Activated CD8-positive, alpha-beta memory T cell treated with anti-CD3 and anti-CD28 coated beads for 24 hours (primary cell): Measurements from ENCODE around the gene CSF2RB.

Source experiments
- DNase-seq: peaks from one replicate; pipeline ENCODE4 v3.0.0-alpha.2; 2020

CSF2RB gene

DNA sequence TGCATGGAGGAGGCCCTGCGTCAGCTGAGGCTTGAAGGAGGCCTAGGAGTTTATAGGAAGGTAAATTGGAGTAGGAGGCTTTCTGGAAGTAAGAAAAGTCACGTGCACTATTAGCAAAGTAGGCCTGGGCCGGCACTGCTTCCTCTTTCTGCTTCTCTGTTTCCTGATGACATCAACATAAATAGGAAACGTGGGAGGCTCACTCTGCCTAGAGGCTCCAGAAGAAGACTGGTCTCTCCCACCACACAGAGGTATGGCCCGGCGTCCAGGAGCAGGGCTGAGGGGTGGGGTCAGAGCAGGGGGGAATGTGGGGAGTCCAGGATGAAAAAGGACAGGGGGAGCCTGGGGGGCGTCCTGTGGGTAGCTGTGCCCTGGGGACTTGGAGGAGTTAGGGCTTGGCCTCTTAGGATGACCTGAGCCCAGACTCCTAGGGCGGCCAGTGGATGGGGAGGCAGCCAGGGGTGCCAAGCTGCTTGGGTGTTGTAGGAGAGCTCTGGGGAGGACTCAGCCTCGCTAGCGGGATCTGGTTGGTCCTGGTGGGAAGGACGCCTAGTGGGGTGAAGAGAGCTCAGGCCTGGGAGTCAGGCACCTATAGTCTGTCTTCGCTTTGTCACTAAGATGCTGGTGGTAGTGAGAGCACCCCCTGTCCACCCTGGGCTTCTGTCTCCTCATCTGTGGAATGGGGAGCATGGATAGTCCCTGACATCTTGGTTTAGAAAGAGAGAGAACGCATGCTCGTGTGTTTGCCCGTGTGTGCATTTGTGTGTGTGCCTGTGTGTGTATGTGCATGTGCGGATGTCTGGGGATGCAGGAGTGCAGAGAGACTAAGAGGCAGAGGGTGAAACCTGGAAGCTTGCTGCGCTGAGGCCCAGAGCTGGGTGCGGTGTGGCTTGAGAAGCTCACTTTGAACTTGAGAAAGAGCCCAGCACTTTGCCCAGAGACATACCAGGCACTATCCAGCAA, at the start of gene CSF2RB:
TSS of gene CSF2RB (plus strand) at position 202 of the 963 bp plus-strand sequence. CDS start 8,580 bp downstream, outside the sequence.
- peak; percentile 47 for DNase-seq

DNA sequence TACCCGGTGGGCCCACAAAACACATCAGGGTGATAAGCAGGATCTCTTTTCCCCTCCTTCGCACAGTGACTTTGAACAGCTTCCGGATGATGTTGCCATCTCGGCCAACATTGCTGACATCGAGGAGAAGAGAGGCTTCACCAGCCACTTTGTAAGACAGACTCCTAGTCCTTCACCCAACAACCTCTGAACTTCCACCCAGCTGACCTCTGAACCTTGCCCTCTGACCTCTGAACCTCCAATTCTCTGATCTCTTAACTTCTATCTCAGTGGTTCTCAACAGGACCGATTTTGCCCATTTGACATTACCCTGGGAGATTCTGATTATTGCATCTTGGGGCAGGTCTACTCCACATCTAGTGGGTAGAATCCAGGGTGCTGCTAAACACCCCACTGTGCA, 49.4 kb upstream of the CSF2RB start:
- no peak for DNase-seq

DNA sequence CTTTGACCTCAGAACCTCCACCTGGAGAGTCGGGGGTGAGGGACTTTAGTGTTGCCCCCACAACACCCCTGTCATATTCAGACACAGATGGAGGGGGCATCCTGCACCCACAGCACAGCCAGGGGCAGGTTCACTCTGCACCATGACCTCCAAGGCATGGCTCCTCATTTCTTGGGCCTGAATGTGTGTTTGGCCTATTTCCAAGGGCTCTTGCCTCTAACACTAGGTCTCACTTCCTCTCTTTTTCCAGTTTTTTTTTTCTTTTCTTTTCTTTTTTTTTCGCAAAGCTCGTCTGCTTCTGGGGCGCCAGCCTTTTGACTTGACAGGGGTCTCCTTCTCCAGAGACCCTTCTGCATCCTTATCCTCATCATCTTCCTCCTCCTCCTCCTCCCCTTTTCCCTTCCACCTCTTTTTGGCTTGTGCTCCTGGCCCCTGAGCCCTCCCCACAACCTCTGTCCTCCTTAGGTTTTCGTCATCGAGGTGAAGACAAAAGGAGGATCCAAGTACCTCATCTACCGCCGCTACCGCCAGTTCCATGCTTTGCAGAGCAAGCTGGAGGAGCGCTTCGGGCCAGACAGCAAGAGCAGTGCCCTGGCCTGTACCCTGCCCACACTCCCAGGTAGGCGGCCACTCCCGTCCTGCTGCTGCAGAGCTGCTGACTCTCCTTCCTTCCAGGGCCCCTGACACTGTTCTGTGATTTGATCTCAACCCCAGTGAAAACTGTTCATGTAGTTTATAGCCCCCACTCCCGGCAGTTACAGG, 48.8 kb upstream of the CSF2RB start:
- DNase-seq = no peak

DNA sequence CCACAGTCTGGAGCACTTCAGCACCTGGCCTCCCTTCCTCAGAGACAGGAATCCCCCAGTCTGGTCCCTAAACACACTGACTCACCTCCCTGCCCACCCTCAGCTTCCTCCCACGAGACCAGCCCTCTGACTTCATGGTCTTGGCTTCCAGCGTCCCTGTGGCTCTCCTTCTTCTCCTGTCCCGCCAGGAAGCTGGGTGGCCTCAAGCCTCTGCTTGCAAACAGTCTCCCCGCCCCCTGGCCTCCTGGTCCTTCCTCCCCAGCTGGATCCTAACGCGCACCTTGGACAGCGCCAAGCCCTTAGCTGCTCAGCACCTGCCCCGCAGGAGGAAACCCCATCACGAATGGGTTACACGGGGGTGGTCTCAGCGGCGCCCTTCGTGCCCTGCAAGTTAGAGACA, 48.1 kb upstream of the CSF2RB start:
- DNase-seq = no peak

DNA sequence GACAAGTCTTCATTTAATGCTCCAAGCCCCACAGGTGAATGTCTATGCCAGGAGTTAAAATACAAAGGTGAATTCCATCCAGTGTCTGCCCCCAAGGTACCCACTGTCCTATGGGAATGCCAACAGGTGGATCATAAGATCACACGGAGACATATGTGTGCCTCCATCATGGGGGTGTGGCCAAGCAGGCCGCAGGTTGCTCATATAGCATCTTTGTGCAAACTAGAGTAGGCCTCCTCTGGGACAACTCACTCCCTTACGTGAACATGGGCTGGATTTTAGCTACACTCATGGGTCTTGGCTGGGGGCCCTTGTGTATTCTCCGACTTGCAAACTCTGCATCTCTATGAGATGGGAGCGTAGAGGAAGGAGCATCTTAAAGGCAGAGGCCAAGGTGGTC, 45.7 kb upstream of the CSF2RB start:
- no peak for DNase-seq

DNA sequence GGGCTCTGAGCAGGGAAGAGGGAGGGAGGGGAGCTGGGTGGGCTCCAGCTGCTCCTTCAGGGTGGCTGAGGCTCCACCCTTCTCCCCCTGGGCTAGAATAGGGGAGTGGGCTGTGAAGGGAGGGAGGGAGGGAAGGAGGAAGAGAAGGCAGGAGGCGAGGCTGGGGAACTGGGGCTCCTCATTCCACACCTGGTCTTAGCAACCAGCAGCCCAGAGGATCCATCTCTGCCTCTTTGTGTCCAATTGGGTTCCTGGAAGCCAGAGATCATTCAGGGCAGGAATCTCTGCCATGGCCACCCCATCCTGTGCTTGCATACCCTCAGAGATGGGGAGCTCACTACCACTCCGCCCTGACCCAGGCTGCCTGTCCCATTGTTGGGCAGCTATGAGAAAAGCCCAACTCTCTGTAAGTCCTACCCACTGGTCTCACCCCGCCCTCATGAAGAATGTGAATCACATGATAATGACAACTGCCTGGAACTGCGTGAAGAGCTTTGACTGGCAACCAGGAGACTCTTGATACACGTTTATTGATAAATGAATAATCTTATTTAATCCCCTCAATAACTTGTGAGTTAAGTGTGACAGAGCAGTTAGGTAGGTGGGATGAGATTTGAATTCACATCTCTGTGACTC, 44.8 kb upstream of the CSF2RB start:
- DNase-seq = no peak

DNA sequence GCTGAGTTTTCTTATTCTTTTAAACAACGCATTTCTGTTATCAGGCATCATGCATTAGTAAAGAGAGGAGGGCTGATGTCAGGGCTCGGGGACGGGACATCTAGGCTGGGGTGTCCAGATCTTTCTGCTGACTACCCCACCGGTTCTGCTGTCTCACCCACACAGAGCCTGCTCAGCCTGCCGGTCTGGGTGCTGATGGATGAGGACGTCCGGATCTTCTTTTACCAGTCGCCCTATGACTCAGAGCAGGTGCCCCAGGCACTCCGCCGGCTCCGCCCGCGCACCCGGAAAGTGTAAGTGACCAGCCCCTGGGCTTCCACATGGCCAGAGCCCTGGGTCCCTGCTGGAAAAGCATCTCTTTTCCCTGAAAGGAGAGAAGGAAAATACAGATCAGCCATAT, 43.2 kb upstream of the CSF2RB start:
- DNase-seq = no peak

DNA sequence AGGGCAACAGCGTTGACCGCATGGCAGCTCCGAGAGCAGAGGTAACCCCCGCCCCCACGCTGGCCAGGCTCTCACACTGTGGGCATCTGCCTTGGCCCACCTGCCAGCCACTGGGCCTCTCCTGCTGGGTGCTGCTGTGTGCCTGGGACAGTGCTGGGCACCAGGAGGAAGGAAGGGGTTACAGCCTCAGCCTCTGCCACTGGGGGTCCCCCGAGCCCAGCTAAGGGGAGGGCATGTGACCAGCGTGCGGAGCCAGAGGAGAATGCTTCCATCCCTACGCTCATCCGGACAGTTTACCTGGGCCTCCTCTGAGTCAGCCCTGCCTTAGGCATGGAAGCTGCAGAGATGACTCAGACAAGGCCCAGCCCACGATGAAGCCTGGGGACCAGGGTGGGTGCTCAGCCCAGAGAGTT, 41.8 kb upstream of the CSF2RB start:
- DNase-seq = no peak

DNA sequence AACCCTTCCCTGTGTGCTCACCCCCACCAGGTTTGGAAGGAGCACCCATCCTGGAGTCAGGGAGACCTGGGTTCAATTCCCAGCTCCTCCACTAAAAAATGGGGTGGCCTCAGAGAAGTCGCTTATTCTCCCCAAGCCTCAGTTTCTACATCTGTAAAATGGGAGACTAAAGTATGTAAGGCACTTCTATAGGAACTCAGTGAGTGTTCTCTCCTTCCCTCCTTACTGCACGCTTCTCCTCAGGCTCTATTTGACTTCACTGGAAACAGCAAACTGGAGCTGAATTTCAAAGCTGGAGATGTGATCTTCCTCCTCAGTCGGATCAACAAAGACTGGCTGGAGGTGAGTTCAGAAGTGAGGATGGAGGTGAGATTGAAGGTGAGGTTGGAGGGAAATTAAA, 41.3 kb upstream of the CSF2RB start:
- DNase-seq = no peak

DNA sequence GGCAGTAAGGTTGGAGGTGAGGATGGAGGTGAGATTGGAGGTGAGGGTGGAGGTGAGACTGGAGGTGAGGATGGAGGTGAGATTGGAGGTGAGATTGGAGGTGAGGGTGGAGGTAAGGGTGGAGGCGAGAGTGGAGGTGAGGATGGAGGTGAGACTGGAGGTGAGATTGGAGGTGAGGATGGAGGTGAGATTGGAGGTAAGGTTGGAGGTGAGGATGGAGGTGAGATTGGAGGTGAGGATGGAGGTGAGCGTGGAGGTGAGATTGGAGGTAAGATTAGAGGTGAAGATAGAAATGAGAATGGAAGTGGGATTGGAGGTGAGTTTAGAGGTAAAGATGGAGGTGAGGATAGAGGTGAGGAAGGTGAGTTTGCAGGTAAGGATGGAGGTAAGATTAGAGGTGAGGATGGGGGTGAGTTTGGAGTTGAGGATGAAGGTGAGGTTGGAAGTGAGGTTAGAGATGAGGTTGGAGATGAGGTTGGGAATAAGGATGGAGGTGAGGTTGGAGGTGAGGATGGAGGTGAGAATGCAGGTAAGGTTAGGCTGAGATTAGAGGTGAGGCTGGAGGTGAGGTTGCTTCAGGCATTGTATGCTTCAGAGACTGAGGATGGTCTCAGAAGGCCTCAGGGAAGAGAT, 40.4 kb upstream of the CSF2RB start:
- DNase-seq = no peak

DNA sequence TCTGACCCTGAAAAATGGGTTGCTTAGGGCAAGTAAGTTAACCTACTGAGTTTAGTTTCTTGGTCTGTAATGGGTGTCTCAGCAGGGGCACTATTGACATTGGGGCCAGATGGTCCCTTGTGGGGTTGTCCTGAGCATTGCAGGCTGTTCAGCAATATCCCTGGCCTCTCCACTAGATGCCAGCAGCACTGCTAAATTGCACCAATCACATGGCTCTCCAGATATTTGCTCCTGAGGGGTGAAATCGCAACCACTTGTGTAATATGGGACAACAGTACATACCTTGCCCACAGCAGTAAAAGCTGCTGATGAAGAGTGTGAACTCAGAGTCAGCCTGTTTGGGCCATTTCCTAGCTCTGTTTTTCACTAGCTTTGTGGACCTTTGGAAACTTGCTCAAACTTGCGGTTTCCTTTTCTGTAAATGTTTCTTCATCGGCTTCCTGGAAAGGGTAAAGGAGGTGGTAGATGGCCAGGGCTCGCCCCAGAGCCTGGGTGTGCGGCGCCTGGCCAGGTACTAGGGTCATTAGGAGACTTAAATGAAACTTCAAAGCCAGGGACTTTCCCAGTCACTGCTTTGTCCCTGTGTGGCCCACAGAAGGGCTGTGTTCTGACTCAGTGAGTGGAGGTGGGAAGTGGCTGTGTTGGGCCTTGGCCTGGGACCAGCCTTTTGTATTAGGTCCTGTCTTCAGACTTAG, 39.7 kb upstream of the CSF2RB start:
- DNase-seq = peak; percentile 63

DNA sequence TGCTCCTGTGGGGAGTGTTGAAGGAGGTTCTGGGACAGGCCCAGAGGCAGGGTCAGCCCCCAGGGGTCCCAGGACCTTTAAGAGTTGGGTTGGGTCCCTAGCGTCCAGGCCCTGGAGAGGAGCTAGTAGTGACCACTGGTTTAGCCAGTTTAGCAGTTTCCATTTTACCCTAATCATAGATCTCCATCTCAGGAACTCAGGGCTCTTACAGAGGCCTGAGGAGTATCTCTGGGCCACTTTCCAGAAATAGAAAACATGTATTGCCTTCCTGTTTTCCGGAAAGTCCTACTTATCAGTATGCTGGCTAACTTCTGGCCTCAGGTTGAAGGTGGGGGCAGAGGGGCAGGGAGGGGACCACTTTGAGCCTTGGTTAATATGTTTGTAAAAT, 39.1 kb upstream of the CSF2RB start:
- DNase-seq = no peak

DNA sequence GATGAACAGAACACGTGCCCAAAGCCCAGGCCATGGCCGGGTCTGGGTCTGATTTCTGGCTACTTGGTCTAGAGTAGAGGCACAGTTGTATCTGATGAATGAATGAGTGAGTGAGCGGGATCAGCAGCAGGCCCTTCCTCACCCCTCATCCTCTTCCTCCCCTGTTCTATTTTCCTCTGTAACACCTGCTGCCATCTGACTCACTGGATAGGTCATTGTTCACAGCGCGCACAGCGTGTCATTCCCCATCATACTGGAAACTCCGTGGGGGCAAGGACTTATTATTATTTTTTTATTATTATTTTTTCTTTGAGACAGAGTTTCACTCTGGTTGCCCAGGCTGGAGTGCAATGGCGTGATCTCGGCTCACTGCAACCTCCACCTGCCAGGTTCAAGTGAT, 38.7 kb upstream of the CSF2RB start:
- no peak for DNase-seq

DNA sequence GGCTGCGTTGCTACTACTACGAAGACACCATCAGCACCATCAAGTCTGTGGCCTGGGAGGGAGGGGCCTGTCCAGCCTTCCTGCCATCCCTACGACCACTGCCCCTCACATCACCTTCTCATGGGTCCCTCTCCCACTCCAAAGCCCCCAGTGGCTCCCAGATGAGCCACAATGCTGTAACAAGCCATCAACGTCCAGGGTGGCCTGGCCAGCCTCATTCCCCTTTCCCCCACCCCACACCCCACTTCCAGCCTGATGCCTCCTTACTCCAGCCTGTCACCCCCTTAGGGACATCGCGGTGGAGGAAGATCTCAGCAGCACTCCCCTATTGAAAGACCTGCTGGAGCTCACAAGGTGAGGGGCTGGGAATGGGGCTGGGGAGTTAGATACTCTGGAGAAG, 37.7 kb upstream of the CSF2RB start:
- no peak for DNase-seq

DNA sequence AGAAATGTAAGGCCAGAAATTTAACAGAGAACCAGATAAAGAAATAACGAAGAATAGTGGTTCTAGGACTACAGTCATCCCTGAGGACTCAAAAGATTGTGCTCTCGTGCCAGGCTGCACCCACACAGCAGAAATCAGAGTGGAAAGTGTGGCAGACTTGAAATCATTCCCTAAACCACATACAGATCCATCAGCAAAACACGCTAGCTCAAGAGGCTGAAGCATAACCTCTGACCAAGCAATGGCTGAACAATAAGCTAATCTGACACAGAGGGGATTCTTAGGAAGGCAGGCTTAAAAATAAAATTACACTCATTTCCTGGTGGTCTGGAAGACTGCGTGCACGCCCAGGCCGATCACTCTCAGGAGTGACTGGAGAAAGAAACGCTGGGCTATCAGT, 33.7 kb upstream of the CSF2RB start:
- no peak for DNase-seq

DNA sequence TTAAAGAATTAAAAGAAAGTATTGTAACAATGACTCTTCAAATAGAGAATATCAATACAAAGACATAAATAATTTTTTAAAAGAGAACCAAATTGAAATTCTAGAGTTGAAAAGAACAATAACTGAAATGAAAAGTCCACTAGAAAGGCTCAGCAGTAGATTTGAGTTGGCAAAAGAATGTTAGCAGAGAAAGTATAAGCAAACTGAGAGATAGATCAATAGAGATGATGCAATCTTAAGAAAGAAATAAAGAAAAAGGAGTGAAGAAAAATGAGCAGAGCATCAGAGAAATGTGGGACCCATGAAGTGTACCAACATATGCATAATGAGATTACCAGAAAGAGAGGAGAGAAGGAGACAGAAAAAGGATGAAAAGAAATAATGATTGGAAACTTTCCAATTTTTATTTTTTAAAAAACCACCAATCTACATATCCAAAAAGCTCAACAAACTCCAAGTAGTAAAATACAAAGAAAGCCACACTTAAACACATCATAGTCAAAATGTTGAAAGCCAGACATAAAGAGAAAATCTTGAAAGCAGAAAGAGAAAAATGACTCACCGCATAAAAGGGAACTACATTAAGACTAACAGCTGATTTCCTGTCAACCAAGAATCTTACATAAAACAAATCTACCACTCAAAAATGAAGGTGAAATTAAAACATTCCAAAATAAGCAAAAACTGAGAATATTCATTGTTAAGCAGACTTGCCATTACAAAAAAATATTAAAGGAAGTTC, 31.8 kb upstream of the CSF2RB start:
- no peak for DNase-seq

DNA sequence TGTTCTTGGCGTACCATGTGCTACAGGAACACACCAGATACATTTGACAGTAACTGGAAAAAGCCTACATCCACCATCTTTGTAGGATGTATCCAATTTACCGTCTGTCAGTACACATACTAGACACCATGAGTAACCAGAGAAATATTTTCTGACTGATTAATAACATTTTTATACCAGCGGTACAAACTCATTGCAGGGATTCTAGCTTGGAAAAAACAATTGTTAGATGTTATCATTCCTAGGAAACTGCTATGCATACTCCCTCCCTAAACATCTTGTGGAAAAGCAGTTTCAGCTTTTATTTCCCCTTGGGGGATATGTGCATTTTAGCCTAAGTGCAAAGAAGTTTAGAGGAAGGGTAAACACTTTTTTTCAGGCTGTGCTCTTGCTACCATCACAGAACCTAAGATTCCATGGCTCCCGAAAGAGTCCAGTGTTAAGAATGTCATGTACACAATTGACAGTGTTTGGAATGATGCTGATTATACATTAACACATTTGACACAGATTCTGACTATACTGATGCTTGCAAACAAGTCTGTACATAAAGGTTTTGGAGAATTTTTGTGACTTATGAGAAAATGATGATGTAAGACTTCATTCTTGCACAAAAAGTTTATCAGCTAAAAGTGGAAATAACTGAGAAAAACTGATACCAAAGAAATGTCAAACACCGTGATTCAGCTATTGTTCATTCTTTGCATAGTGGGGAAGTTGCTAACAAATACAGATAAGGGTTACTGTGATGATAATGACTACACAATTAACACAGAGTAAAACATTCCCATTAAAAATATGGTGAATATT, 28.9 kb upstream of the CSF2RB start:
- no peak for DNase-seq

DNA sequence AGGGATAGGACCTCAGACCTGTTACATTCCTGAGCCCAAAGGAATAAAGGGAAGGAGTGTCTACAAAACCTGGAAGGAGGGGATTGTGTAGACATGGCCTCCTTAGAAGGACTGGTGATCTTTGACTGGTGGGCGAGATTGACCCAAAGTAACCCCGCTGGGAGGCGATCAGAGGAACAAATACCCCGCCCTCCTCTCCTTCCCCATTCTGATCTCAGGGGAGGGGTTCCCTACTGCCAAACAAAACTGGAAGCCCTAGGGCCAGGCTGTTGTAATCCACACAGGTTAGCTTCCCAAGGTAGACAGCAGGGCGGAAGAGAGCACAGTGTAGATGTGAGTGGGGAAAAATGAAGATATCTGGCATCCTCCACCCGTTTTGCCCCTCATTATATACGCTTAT, 28.0 kb upstream of the CSF2RB start:
- DNase-seq = no peak

DNA sequence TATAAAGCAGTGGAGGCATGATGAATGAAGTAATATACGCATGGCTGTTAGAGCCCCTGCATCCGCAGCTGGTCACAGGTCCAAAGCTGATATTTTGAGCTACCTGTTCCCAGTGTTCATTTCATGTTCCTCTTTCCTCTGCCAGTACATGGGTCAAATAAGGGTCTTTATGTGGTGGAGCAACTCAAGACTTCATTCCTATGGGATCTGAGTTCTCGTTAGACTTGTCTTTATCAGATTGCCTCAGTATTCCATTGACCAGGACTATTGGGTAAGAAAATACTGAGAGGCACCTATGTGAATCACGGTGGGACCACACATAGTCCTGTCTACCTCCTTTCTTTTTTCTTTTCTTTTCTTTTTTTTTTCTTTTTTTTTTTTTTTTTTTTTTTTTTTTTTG, 27.4 kb upstream of the CSF2RB start:
- DNase-seq = no peak

DNA sequence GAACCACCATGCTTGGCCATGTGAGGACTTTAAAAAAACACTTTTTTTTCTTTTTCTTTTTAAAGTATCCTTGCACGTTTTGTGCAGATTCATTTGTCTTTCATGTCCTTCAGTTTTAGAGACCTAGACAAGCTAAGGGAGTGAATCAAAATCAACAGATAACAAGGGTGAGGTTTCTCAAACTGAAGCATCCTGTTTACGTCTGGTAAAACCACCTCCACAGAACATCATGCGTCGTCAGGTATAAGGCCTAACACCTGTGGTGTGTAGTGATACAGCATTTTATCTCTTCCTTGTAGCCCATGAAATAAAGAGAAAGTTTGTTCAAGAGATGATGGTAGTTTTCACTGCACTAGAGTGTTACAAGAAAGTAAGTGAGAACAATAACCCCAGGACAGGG, 26.3 kb upstream of the CSF2RB start:
- no peak for DNase-seq

DNA sequence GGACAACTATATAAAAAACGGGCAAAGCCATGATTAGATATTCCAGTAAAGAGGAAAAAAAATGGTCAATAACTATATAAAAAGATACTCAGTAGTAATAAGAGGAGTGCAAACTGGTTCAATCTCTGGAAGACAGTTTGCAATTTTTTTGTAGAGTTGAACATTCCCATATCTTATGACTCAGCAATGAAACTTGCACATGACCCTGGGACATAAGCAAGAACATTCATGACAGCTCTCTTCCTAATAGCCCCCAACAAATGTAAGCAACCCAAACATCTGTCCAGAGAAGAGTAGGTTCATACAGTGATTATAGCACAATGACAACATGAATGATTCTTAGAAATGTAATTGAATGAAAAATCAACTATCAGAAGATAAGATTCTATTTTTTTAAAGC, 21.8 kb upstream of the CSF2RB start:
- DNase-seq = no peak
